GM15510 (cell line): ENCODE data around the gene LAMB3.

ENCODE experiments used
- POLR2A ChIP-seq: IDR thresholded peaks from 3 replicates; pipeline ENCODE4 v1.6.1; 2011; ENCODE audit warnings: borderline replicate concordance; ENCODE audit not compliant: insufficient read length; ENCODE audit errors: extremely low read depth

LAMB3 gene

GRCh38 chr1:209627732-209628196 lies 24.5 kb downstream of the LAMB3 start:
- TF ChIP-seq POLR2A: no peak

DNA sequence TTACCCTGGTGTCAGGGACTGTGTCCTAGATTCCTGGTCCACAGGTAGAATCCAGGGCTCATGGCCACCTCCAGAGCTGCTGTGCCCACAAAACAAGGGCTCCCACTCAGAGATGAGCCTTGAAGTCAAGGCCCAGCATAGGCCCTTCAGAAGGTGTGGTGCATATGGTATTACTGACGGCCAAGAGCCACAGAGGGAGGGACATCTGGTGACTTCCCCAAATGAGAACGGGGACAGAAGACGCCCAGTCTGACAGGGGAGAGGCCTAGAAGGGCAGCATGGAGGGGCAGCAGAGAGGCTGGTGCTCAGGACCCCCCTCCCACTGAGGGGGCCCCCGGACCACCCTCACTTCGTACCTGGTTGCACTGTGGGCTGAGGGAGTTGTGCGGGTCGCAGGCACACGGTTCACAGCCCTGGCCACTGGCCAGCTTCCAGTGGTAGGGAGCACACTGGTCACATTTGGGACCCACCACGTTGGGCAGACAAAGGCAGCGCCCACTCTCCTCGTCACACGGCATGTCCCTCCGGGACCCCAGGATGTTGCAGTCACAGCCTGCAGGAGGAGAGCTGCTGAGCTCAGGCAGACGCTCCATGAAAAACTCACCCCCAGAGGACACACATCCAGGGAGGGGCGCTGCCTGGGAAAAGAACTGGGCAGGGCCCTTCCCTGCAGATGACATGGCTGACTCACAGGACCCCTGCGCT lies 25.0 kb downstream of the LAMB3 start:
- no peak for TF ChIP-seq POLR2A

DNA sequence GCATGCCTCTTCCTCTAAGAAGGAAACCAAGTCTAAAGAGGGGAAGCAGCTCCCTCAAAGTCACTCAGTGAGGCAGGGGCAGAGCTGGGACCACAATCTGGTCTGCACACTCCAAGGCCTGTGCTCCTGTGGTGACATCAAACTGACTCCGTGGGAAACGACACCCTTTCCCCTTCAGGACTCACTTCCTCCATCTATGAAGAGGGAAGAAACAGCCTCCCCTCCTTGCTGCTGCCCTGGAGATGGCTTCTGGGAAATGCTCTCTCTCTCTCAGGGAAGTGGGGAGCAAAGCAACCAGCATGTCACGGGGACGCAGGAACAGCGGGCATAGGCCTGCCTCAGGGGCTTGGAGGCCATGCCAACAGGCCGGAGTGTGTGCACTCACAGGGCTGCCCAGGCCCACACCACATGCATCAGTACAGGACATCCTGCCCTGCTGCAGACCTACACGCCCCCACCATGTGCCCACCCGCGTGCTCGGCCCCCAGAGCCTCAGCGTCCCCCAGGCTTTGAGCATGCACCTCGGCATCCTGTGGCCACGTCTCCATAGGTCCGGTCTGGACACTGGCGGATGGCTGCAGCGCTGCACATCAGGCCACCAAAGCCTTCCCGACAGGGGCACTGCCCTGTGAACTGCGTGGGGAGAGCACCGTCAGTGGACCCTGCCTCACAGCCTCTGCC lies 25.7 kb downstream of the LAMB3 start:
- TF ChIP-seq POLR2A: no peak

GRCh38 chr1:209625791-209626285 lies 26.4 kb downstream of the LAMB3 start:
- TF ChIP-seq POLR2A: no peak

DNA sequence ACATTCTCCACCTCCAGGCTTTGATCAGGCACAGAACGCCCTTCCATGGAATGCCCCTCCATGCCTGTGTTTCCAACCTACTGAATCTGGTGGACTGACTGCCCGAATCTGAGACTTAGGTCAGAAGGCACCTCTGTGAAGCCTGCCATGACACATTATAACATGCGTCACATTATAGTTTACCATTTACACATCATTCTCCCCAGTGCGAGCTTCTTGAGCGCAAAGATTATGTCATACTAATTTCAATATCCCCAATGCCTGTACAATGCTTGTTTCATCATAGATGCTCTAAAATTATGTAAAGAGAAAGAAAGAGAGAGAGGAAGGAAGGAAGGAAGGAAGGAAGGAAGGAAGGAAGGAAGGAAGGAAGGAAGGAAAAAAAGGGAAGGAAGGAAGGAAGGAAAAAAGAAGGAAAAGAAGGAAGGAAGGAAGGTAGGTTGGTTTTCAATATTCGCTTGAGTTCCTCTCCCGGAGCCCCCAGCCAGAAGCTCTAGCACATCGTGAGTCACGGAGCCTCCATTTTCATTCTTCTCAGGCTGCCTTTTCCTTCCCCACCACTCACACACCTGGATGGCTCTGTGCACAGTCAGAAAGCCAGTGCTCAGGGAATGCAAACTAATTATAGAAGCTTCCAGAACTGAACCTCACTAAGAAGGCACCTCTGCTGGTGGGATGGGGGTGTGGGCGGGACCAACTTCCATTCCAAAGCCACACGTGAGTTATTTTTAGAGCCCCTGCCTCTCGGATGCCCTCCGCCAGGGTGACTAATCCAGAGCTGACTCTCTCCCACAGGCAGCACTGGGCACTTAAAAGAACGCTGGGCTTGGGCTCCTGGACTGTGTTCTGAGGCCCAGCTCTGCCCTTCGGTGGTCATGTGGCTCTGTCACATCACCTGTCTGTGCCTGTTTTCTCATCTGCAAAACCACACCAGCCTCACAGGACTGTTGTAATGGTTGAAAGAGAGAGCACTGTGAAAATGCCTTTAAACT lies 27.4 kb downstream of the LAMB3 start:
- no peak for TF ChIP-seq POLR2A

DNA sequence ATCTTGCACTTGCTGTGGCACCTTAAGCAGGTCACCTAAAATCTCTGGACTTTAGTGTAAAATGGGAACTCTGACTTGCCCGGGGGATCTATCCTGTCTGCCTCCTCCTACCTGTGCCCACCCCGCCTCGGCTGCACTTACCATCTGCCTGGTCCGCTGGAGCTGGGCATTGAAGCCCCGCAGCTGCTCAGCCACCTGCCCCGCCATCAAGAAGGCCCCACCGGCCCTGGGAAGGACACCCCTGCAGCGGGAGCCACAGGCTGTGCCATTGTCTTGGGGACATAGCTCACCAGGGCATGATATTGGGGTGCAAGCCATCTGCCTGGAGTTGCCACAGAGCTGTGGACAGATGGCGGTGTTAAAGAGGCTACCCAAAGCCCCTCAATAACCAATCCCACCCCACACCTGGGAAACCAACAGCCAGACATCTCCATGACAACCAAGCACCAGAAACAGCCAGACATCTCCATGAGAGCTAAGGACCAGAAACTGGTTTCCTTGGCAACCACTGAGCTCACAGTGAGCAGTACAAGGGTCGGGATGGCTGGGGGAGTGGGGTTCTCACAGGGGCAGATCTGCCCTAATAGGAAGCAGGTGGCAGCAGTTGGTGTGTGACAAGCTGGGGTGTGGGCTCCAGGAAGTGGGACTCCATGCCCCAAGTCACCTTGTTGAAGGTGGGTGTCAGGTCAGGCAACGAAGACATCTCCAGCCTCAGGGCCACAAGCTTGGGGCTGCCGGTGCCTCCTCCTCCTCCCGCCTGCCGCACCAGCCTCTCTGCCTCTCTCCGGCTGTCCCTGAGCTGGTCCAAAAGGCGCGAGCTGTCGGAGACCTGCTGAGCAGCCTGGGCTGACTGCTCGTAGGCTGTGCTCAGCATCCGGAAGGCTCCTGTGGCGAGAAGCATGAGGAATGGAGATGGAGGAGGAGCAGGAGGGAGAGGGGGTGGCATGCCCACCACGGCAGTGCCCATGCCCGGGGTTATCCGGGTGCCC lies 29.1 kb downstream of the LAMB3 start:
- no peak for TF ChIP-seq POLR2A

- TF ChIP-seq POLR2A: no peak
Measured at GRCh38 chr1:209621741-209622655, 30.2 kb downstream of the LAMB3 start.

GRCh38 chr1:209621286-209621685 lies 30.9 kb downstream of the LAMB3 start:
- TF ChIP-seq POLR2A: no peak

DNA sequence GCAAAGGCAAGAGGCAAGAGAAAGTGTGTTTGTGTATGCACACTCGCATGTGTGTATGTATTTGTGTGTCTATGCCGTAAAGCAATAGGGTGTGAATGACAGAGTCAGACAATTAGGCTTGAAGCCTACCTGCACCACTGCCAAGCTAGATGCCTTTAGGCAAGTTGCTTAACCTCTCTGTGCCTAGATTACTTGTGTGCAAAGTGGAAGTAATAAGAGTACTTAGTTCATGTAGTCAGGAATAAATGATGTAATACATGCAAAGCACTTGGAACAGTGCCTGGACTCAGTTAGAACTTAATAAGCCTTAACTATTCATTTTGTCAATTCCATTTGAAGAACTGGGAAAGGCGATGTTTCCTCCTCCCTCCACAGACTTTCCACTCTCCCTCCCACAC lies 31.7 kb downstream of the LAMB3 start:
- no peak for TF ChIP-seq POLR2A

- TF ChIP-seq POLR2A: no peak
Measured at GRCh38 chr1:209619696-209620486, 32.3 kb downstream of the LAMB3 start.

- no peak for TF ChIP-seq POLR2A
Measured at GRCh38 chr1:209618756-209619420, 33.3 kb downstream of the LAMB3 start.

DNA sequence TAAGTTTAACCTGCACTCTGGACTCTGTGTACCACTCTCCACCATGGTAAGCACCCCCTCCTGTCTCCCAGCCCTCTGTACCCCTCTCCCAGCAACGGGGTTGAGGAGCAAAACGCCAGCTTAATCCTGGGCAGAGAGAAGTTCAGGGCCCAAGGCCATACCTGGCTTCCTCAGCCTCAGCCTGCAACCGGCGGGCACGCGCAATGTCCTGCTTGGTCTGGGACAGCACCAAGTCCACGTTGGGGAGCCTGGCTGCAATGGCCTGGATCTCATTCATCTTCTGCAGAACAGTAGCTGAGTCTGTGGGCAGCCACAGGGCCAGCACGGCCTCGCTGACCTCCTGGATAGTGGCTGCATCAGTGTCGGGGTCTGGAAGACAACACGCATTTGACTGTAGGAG lies 33.9 kb downstream of the LAMB3 start:
- no peak for TF ChIP-seq POLR2A

DNA sequence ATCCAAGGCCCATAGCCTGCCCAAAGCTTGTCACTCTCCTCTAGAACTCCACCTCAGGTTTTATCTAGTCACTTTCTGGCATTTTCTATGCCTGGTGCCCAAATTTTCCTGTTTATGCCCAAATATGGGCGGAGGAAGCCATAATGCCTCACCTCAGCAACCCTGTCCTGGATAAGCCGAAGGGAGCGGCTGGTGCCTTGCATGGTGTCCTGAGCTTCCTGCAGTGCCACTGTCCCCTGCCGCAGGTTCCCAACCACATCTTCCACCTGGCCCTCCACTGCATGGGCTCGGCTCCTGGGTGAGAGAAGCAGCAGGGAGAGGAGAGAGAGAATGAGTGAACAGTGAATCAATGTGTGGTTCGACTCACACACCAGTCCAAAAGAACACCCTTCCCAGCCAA lies 34.5 kb downstream of the LAMB3 start:
- TF ChIP-seq POLR2A: no peak
